Measurements from ENCODE around the gene LUC7L3.
A peak's percentile ranks its signal among the peaks of the same experiment; 100 is the strongest.
"Not testable (repeated sequence)": the region's sequence is repeated elsewhere in the genome, so short reads cannot be mapped to it uniquely, and the experiment has no call there.

LUC7L3 gene

GRCh38 chr17:50686494-50687199, 32.8 kb upstream of the LUC7L3 start:
- no peak for DNase-seq

- no peak for DNase-seq
Measured at GRCh38 chr17:50687200-50688066, 32.0 kb upstream of the LUC7L3 start.

GRCh38 chr17:50688245-50688644, 31.2 kb upstream of the LUC7L3 start:
- DNase-seq, result no peak

GRCh38 chr17:50689251-50689650, 30.2 kb upstream of the LUC7L3 start:
- no peak for DNase-seq

GRCh38 chr17:50689956-50690886, 29.2 kb upstream of the LUC7L3 start:
- DNase-seq, result no peak

- no peak for DNase-seq
Measured at GRCh38 chr17:50690887-50691549, 28.4 kb upstream of the LUC7L3 start.

GRCh38 chr17:50691550-50692447, 27.6 kb upstream of the LUC7L3 start:
- DNase-seq, result no peak

GRCh38 chr17:50692448-50693035, 26.9 kb upstream of the LUC7L3 start:
- DNase-seq, result no peak

- no peak for DNase-seq
Measured at GRCh38 chr17:50693036-50693682, 26.2 kb upstream of the LUC7L3 start.

- DNase-seq, result no peak
Measured at GRCh38 chr17:50696365-50696879, 23.0 kb upstream of the LUC7L3 start.

- no peak for DNase-seq
Measured at GRCh38 chr17:50697062-50697461, 22.3 kb upstream of the LUC7L3 start.

GRCh38 chr17:50697663-50698272, 21.6 kb upstream of the LUC7L3 start:
- DNase-seq, result no peak

- DNase-seq, result no peak
Measured at GRCh38 chr17:50699410-50699809, 20.0 kb upstream of the LUC7L3 start.

GRCh38 chr17:50703162-50703561, 16.2 kb upstream of the LUC7L3 start:
- DNase-seq, result no peak

- peak; percentile 86 to 90 for DNase-seq
Measured at GRCh38 chr17:50707289-50708049, 11.9 kb upstream of the LUC7L3 start, which contains the start of gene ANKRD40. Gene ANKRD40 (minus strand): TSS chr17:50707914. CDS start chr17:50707654, 260 bp downstream.

GRCh38 chr17:50708050-50709000, 11.1 kb upstream of the LUC7L3 start:
- DNase-seq, result no peak

GRCh38 chr17:50709053-50709452, 10.3 kb upstream of the LUC7L3 start:
- DNase-seq, result not testable (repeated sequence)

GRCh38 chr17:50710025-50710424, 9.4 kb upstream of the LUC7L3 start:
- DNase-seq, result no peak

Measured in activated CD4-positive, alpha-beta T cell treated with anti-CD3 and anti-CD28 coated beads, Interleukin-2, amount 50 U/mL, for 4 hours (primary cell).